ENCODE results near the gene PFN3. TPM values are rescaled to one million over a fixed set of nuclear protein-coding genes. Genes with fewer than 3 reads are reported as not detected.
A peak's percentile ranks its signal among the peaks of the same experiment; 100 is the strongest.

PFN3 gene
- total RNA-seq, 2 donors from 2014 or later = not detected

DNA sequence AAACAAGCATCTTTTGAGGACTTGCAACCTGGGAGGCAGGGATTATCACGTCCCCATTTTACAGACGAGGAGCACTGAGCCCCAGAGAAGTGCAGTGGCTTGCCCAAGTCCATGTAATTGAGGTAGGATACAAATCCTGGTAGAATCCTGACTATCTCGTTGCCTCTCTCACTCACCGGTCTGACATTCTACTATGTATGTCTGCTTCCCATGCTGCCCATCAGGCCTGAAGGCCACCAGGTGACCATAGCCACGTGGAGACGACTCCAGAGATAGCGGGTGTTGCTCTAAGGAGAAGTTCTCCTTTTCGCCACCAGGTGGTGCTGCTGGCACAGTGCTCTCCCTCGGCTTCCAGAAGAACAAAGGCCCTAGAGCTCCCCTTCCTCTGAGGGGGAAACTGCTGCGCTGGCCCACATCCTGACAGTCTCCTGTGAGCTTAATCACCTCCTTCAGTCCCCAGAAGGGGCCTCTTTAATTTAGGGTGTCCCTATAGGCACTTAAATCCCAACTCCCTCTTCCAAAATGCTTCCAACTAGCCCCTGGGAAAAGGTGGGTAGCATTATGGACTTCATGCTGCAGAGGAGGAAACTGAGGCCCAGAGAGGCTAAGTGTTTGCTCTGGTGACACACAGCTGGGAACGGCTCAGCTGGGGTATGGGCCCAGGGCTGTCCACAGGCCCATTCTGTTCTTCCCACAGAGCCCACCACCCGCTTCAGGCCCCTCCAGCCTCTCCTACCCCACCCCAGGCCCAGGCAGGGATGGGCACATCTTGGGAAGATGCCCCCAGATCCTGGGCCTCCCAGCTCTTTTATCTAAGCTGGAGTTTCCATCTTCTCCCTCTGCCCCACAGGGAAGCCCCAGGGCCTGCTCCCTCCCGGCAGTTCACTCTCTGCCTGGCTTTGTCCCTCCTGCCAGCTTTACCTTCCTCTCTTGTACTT lies 9.8 kb downstream of the PFN3 start:
- no peak for DNase-seq (ENCODE audit: low spot score)
- Histone ChIP-seq H3K27ac (no peak overlapping the region), H3K9me3 (no peaks in the 10 kb centered on the region), H3K4me3 (no peak overlapping the region), H3K27me3 (replicated peaks; ENCODE audit: insufficient read depth) (no peaks in the 10 kb centered on the region), H3K36me3 (no peaks in the 10 kb centered on the region), H3K4me1 (ENCODE audit: control insufficient read depth in 1 of 2, low read depth in 2 of 2) (no peaks in the 10 kb centered on the region)
- TF ChIP-seq CTCF (IDR thresholded peaks at IDR 0.05) = peak; percentile 98
- ATAC-seq (ENCODE audit: insufficient number of reproducible peaks, low FRiP score, low read depth) = peak; percentile 42

DNA sequence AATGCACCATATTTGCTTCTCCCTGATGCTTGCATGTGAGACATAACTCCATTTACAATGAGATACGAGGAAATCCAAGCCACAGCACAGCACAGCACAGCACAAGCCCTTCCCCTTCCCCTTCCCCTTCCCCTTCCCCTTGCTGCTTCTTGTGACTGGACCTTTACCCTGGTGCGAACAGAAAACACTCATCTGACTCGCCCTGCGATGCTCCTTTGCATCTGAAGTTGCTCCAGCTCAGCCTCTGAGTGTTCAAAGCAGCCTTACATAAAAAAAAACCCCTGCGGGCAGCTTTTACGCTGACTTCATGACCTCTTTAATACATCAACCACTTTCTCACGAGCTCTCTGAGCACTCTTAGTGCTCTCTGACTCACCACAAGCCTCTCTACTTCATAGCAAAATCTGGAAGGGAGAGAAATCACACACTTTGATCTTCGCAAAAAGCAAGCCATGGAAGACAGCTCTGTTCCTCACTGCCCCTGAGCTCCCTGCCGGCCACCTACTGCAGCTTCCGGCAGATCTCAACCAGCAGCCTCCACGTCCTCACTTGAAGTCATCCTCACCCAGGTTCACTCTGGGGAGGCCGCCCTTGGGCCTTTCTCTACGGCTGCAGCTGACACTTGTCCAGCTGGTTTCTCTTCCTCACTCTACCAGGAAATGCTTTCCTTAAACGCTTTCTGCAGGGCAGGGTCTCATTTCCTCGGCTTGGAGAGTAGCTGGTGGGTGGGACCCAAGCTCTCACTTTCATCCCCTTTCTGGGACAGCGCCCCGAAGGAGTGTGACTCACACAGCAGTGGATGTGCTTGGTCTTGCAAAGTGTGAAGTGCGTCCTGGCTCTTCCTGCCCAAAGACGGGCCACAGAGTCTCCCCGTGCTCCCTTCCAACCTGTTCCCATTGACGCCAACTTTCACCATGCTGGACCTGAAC lies 11.0 kb downstream of the PFN3 start:
- no peak for DNase-seq (ENCODE audit: low spot score)
- H3K27me3 ChIP-seq (replicated peaks; ENCODE audit: insufficient read depth) = no peaks in the 10 kb centered on the region

DNA sequence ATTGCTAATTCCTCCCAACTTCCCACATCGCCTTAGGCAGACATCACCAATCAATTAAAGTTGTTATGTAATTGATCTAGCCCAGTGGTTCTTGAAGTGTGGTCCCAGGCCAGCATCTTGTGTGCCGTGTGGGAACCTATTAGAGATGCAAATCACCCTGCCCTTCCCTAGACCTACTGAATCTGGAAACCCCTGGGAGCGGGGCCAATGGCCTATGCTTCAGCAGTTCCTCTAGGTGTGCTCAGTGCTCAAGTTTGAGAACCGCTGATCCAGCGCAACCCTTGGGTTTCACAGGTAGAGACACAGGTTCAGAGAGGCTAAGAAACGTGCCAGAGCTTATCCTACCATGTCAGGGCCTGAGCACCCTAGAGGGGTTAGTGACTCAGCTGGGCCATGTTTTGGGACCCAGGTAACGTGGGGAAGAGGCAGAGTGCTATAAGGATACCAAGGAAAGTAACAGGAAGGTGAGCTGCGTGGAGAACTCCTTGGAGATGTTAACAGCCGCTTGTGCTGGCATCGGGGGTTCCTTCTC lies 11.9 kb downstream of the PFN3 start:
- Histone ChIP-seq H3K27ac (no peak overlapping the region), H3K27me3 (replicated peaks; ENCODE audit: insufficient read depth) (no peaks in the 10 kb centered on the region), H3K4me3 (no peak overlapping the region), H3K36me3 (no peaks in the 10 kb centered on the region), H3K9me3 (no peaks in the 10 kb centered on the region), H3K4me1 (ENCODE audit: control insufficient read depth in 1 of 2, low read depth in 2 of 2) (no peaks in the 10 kb centered on the region)
- DNase-seq (ENCODE audit: low spot score) (no peak), ATAC-seq (ENCODE audit: insufficient number of reproducible peaks, low FRiP score, low read depth) (no peak)
- TF ChIP-seq CTCF (IDR thresholded peaks at IDR 0.05) = no peak

More for the DNA sequence above, 11.0 kb downstream of the PFN3 start:
- ATAC-seq (ENCODE audit: insufficient number of reproducible peaks, low FRiP score, low read depth) = no peak
- TF ChIP-seq CTCF (IDR thresholded peaks at IDR 0.05) = no peak
- no peaks in the 10 kb centered on the region for H3K9me3 ChIP-seq
- H3K4me1 ChIP-seq (ENCODE audit: control insufficient read depth in 1 of 2, low read depth in 2 of 2) = no peaks in the 10 kb centered on the region
- no peak overlapping the region for H3K27ac ChIP-seq
- no peak overlapping the region for H3K4me3 ChIP-seq
- H3K36me3 ChIP-seq = no peaks in the 10 kb centered on the region

- Histone ChIP-seq H3K27me3 (replicated peaks; ENCODE audit: insufficient read depth) (no peaks in the 10 kb centered on the region), H3K9me3 (no peaks in the 10 kb centered on the region), H3K36me3 (no peaks in the 10 kb centered on the region), H3K4me1 (ENCODE audit: control insufficient read depth in 1 of 2, low read depth in 2 of 2) (no peaks in the 10 kb centered on the region), H3K27ac (no peak overlapping the region), H3K4me3 (no peak overlapping the region)
- ATAC-seq (ENCODE audit: insufficient number of reproducible peaks, low FRiP score, low read depth) (no peak), DNase-seq (ENCODE audit: low spot score) (no peak)
- no peak for TF ChIP-seq CTCF (IDR thresholded peaks at IDR 0.05)
Observed at GRCh38 chr5:177387405-177387804, 13.1 kb downstream of the PFN3 start.

- no peaks in the 10 kb centered on the region for H3K9me3 ChIP-seq
- no peak overlapping the region for H3K27ac ChIP-seq
- no peaks in the 10 kb centered on the region for H3K36me3 ChIP-seq
- no peaks in the 10 kb centered on the region for H3K4me1 ChIP-seq (ENCODE audit: control insufficient read depth in 1 of 2, low read depth in 2 of 2)
- no peak for TF ChIP-seq CTCF (IDR thresholded peaks at IDR 0.05)
- H3K27me3 ChIP-seq (replicated peaks; ENCODE audit: insufficient read depth) = no peaks in the 10 kb centered on the region
- DNase-seq (ENCODE audit: low spot score) (no peak), ATAC-seq (ENCODE audit: insufficient number of reproducible peaks, low FRiP score, low read depth) (no peak)
- H3K4me3 ChIP-seq = no peak overlapping the region
Observed at GRCh38 chr5:177386542-177386941, 13.9 kb downstream of the PFN3 start.
